CD4-positive, alpha-beta T cell treated with Interleukin-4 for 4 hours (primary cell): Measurements from ENCODE around the gene AP1S2.
A peak's percentile ranks its signal among the peaks of the same experiment; 100 is the strongest.
"Not testable (repeated sequence)": the region's sequence is repeated elsewhere in the genome, so short reads cannot be mapped to it uniquely, and the experiment has no call there.

ENCODE experiments used
- DNase-seq: peaks from one replicate; pipeline ENCODE4 v3.0.0-alpha.2; 2020

AP1S2 gene

GRCh38 chrX:15854080-15854655, 445 bp downstream of the AP1S2 start:
- peak; percentile 19 for DNase-seq

- no peak for DNase-seq
These were observed 980 bp downstream of the AP1S2 start for GRCh38 chrX:15853586-15854079.

- DNase-seq: no peak
These were observed 5.1 kb downstream of the AP1S2 start for GRCh38 chrX:15849555-15849954.

- DNase-seq: no peak
These were observed 6.0 kb downstream of the AP1S2 start for GRCh38 chrX:15848576-15848975.

GRCh38 chrX:15843960-15844359, 10.7 kb downstream of the AP1S2 start:
- DNase-seq: no peak

- DNase-seq: no peak
These were observed 12.6 kb downstream of the AP1S2 start for GRCh38 chrX:15841853-15842516.

- no peak for DNase-seq
These were observed 16.6 kb downstream of the AP1S2 start for GRCh38 chrX:15838017-15838416.

GRCh38 chrX:15834827-15835595, 19.6 kb downstream of the AP1S2 start:
- no peak for DNase-seq

- no peak for DNase-seq
These were observed 20.6 kb downstream of the AP1S2 start for GRCh38 chrX:15834053-15834452.

GRCh38 chrX:15831347-15831746, 23.3 kb downstream of the AP1S2 start:
- DNase-seq: not testable (repeated sequence)

GRCh38 chrX:15829217-15829616, 25.4 kb downstream of the AP1S2 start:
- DNase-seq: no peak

GRCh38 chrX:15825936-15826335, 28.7 kb downstream of the AP1S2 start:
- no peak for DNase-seq

- no peak for DNase-seq
These were observed 31.7 kb downstream of the AP1S2 start for GRCh38 chrX:15822922-15823321.

- DNase-seq: peak; percentile 0
These were observed 34.2 kb downstream of the AP1S2 start for GRCh38 chrX:15820106-15821073.

GRCh38 chrX:15816886-15817285, 37.7 kb downstream of the AP1S2 start:
- peak; percentile 43 for DNase-seq

- DNase-seq: no peak
These were observed 38.2 kb downstream of the AP1S2 start for GRCh38 chrX:15816438-15816809.

- peak; percentile 31 for DNase-seq
These were observed 38.7 kb downstream of the AP1S2 start for GRCh38 chrX:15815779-15816437.

GRCh38 chrX:15814771-15815365, 39.7 kb downstream of the AP1S2 start:
- no peak for DNase-seq

- DNase-seq: no peak
These were observed 41.2 kb downstream of the AP1S2 start for GRCh38 chrX:15813416-15813815.

GRCh38 chrX:15812192-15812938, 42.2 kb downstream of the AP1S2 start:
- no peak for DNase-seq

- no peak for DNase-seq
These were observed 46.4 kb downstream of the AP1S2 start for GRCh38 chrX:15808254-15808653.
